Progenitor cell of endocrine pancreas (in vitro differentiated cells): Measurements from ENCODE around the gene THBS3. TPM values are rescaled to one million over a fixed set of nuclear protein-coding genes. Genes with fewer than 3 reads are reported as not detected.

ENCODE experiments used
- DNase-seq: peaks from one replicate; pipeline ENCODE4 v3.0.0; 2021; ENCODE audit warnings: low spot score; ENCODE audit not compliant: unreplicated experiment
- H3K27ac Mint-ChIP-seq: 2 replicates; pipeline ENCODE4 v1.8.0; 2021; ENCODE audit warnings: mild to moderate bottlenecking, moderate library complexity, mixed read lengths
- H3K27me3 Mint-ChIP-seq: 2 replicates; pipeline ENCODE4 v1.8.0; 2021; ENCODE audit warnings: mixed read lengths
- H3K36me3 Mint-ChIP-seq: 2 replicates; pipeline ENCODE4 v1.8.0; 2022; ENCODE audit warnings: mixed read lengths; ENCODE audit not compliant: insufficient read depth
- H3K4me1 Mint-ChIP-seq: 2 replicates; pipeline ENCODE4 v1.8.0; 2021; ENCODE audit warnings: low read depth, mixed read lengths
- H3K4me3 Mint-ChIP-seq: 2 replicates; pipeline ENCODE4 v1.8.0; 2021; ENCODE audit warnings: low read depth, mild to moderate bottlenecking, moderate library complexity, mixed read lengths
- H3K9me3 Mint-ChIP-seq: 2 replicates; pipeline ENCODE4 v1.8.0; 2021; ENCODE audit warnings: low read depth, mixed read lengths
- CTCF ChIP-seq: fragments of 200-600 bp; sonication (generic); IDR thresholded peaks from one replicate; pipeline ENCODE4 v1.5.0; 2021; ENCODE audit warnings: antibody characterized with exemption, mild to moderate bottlenecking; ENCODE audit not compliant: unreplicated experiment
- long read RNA-seq: library from polyadenylated mRNA; unstranded; transcript quantifications from one replicate; pipeline ENCODE4 v2.0.0, GENCODE V29; 2020
- total RNA-seq: library from RNA; stranded (reverse); gene quantifications from 2 replicates; pipeline ENCODE4 v1.2.1, GENCODE V29; 2021

THBS3 gene
- 46.0 and 52.2 TPM in 2 replicates for total RNA-seq
- long read RNA-seq, transcript THBS3-201 (23 exons, 3,145 nt): major isoform, 39 of 56 reads
- long read RNA-seq, partial matches to known transcripts: 6 of 56 reads
- long read RNA-seq, other reads (novel, unspliced or antisense): 11 of 56 reads

GRCh38 chr1:155207806-155208540 lies at the start of gene THBS3:
TSS of gene THBS3 (minus strand) at chr1:155207897. CDS start at chr1:155207876, 21 bp downstream.
- no peak for DNase-seq
- TF ChIP-seq CTCF: no peak
- peak within 1 kb of the TSS; percentile 90 for H3K4me3 Mint-ChIP-seq
- H3K9me3 Mint-ChIP-seq: no peaks in the 10 kb centered on the region
- H3K4me1 Mint-ChIP-seq: peaks cover 19% of the 10 kb centered on the region
- H3K27ac Mint-ChIP-seq: peak within 1 kb of the TSS; percentile 95
- H3K27me3 Mint-ChIP-seq: no peaks in the 10 kb centered on the region
- H3K36me3 Mint-ChIP-seq: peaks cover 2% of the 10 kb centered on the region

GRCh38 chr1:155256058-155256852 lies 48.6 kb upstream of the THBS3 start:
- Mint-ChIP-seq H3K36me3 (peaks cover 14% of the 10 kb centered on the region), H3K27ac (peak overlapping the region; percentile 86), H3K4me3 (peak overlapping the region; percentile 81), H3K27me3 (no peaks in the 10 kb centered on the region), H3K4me1 (peaks cover 22% of the 10 kb centered on the region), H3K9me3 (no peaks in the 10 kb centered on the region)
- DNase-seq: no peak
- no peak for TF ChIP-seq CTCF

- peak; percentile 84 for DNase-seq
- H3K27me3 Mint-ChIP-seq: no peaks in the 10 kb centered on the region
- H3K4me1 Mint-ChIP-seq: peaks cover 21% of the 10 kb centered on the region
- H3K36me3 Mint-ChIP-seq: peaks cover 12% of the 10 kb centered on the region
- no peaks in the 10 kb centered on the region for H3K9me3 Mint-ChIP-seq
- H3K27ac Mint-ChIP-seq: peak within 1 kb of the TSS; percentile 86
- TF ChIP-seq CTCF: peak; percentile 43
- peak within 1 kb of the TSS; percentile 81 for H3K4me3 Mint-ChIP-seq
Observed at GRCh38 chr1:155255243-155256007, 47.7 kb upstream of the THBS3 start, which contains the start of gene ENTREP3. TSS of gene ENTREP3 (minus strand) at chr1:155255483. CDS start at chr1:155254877, 606 bp downstream.

DNA sequence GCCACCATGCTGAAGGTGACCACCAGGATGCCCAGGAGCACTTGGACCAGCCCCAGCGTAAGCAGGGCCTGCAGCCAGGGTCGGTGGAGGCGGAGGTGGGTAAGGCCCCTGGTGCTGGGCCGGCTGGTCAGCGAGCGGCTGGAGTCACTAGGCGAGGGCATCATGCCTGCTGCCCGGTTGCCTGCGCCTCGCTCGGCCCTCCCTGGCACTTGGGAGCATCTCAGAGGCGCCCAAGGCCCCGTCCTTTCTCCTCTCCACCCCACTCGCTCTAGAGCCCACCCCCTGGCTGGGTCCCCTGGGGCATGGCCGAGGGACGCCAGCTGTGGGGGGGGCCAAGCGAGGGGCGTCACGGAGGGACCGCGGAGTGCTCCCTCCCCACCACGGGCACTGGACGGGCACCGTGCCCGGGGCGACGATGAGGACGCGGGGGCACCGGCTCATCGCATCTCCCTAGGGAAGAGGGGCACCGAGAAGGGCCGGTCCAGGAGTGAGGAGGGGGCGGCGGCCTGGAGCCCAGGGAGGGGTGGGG lies 47.1 kb upstream of the THBS3 start:
- Mint-ChIP-seq H3K36me3 (peaks cover 11% of the 10 kb centered on the region), H3K4me1 (peaks cover 21% of the 10 kb centered on the region), H3K9me3 (no peaks in the 10 kb centered on the region), H3K4me3 (peak overlapping the region; percentile 81), H3K27ac (no peak overlapping the region), H3K27me3 (no peaks in the 10 kb centered on the region)
- no peak for TF ChIP-seq CTCF
- DNase-seq: no peak
